K562 (cell line): ENCODE measurements around the gene SEPHS2. TPM values are rescaled to one million over a fixed set of nuclear protein-coding genes. Genes with fewer than 3 reads are reported as not detected.
A peak's percentile ranks its signal among the peaks of the same experiment; 100 is the strongest.

Experiments
- CCNT2 ChIP-seq: IDR thresholded peaks from 2 replicates; pipeline ENCODE4 v1.6.1; 2011; ENCODE audit warnings: borderline replicate concordance, low read depth, mild to moderate bottlenecking, moderate library complexity, mixed read lengths, low read length; ENCODE audit not compliant: insufficient read length; ENCODE audit errors: extremely low read depth
- CHD4 ChIP-seq: fragments of 200-600 bp; sonication (generic); IDR thresholded peaks from 3 replicates; pipeline ENCODE4 v1.6.1; 2012; ENCODE audit warnings: low read depth, mild to moderate bottlenecking, mixed read lengths, low read length, inconsistent platforms; ENCODE audit not compliant: insufficient read depth, insufficient replicate concordance, poor library complexity, severe bottlenecking
- GABPA ChIP-seq: fragments of 200-800 bp; sonication (Bioruptor generic); conservative IDR thresholded peaks from 2 replicates; pipeline ENCODE4 v1.6.1; 2016; ENCODE audit warnings: low read depth, missing genetic modification characterization, missing compliant biosample characterization
- MNT ChIP-seq, 2 experiments: fragments of 450-650 bp; conservative IDR thresholded peaks; 2 replicates each; pipeline ENCODE4 v1.6.1; 2017; ENCODE audit warnings: mild to moderate bottlenecking in 2 of 2, moderate library complexity in 2 of 2
- MYNN ChIP-seq, 2 experiments: sonication (generic); formaldehyde crosslinking in 1 of 2; IDR thresholded peaks; 2 replicates each; pipeline versions ENCODE4 v1.5.0 to v1.6.1; 2016 to 2020; ENCODE audit warnings: antibody characterized with exemption in 1 of 2, missing genetic modification reagents in 1 of 2
- NR0B1 ChIP-seq: fragments of 450-650 bp; IDR thresholded peaks from one replicate; pipeline ENCODE4 v1.6.1; 2018; ENCODE audit warnings: mild to moderate bottlenecking, moderate library complexity; ENCODE audit not compliant: partially characterized antibody
- SMAD4 ChIP-seq: fragments of 250-450 bp; sonication (Bioruptor Pico); conservative IDR thresholded peaks from 2 replicates; pipeline ENCODE4 v1.8.0; 2021; ENCODE audit warnings: inconsistent platforms, mild to moderate bottlenecking, moderate library complexity
- SNIP1 ChIP-seq: fragments of 450-650 bp; IDR thresholded peaks from 2 replicates; pipeline ENCODE4 v1.7.1; 2017; ENCODE audit warnings: low read depth, mild to moderate bottlenecking
- TCF7 ChIP-seq: sonication (generic); IDR thresholded peaks from 2 replicates; pipeline ENCODE4 v1.6.1; 2016; ENCODE audit warnings: antibody characterized with exemption, borderline replicate concordance
- TCF7L2 ChIP-seq: fragments of 150-350 bp; IDR thresholded peaks from 2 replicates; pipeline ENCODE4 v1.6.1; 2016; ENCODE audit warnings: low read depth, mild to moderate bottlenecking, low read length, moderate library complexity
- TRIM28 ChIP-seq: fragments of 450-650 bp; IDR thresholded peaks from 2 replicates; pipeline ENCODE4 v1.6.1; 2017
- ZNF518B ChIP-seq: fragments of 250-450 bp; sonication (Bioruptor Pico); IDR thresholded peaks from 2 replicates; pipeline ENCODE4 v1.5.0; 2021; ENCODE audit warnings: mild to moderate bottlenecking, moderate library complexity
- ZNF589 ChIP-seq: fragments of 200-800 bp; sonication (Bioruptor generic); IDR thresholded peaks from 2 replicates; pipeline ENCODE4 v1.6.1; 2016; ENCODE audit warnings: low read depth, missing genetic modification characterization, missing compliant biosample characterization
- ZNF592 ChIP-seq: fragments of 450-650 bp; IDR thresholded peaks from 2 replicates; pipeline ENCODE4 v1.6.1; 2017; ENCODE audit warnings: antibody characterized with exemption, mild to moderate bottlenecking
- polyA plus RNA-seq, 8 experiments: library from polyadenylated mRNA; depleted of rRNA in 4 of 8; stranded (reverse) in 5 of 8; unstranded in 3 of 8; fragments of >200 nt; fragmentation: Nextera tagmentation in 2 of 8; fragmentation: Illumina TruSeq in 1 of 8; extraction: Ambion mirVana in 2 of 8; extraction: Trizol in 1 of 8; gene quantifications; 2 replicates each; pipeline versions ENCODE4 v1.2.1 to v1.2.3, GENCODE V29; 2011 to 2014; ENCODE audit warnings: inconsistent platforms in 1 of 8, missing spikeins in 1 of 8
- total RNA-seq, 7 experiments: library from RNA; depleted of rRNA in 6 of 7; stranded (reverse); fragments of >200 nt in 6 of 7; fragmentation: Illumina TruSeq in 2 of 7; extraction: Trizol in 2 of 7; gene quantifications; 2 replicates each; pipeline versions ENCODE4 v1.2.1 to v1.2.3, GENCODE V29; 2011 to 2021; ENCODE audit warnings: low replicate concordance in 1 of 7

SEPHS2 gene
- total and polyA plus RNA-seq, 9 of the 15 experiments (the other 6 are each of a cell fraction or from before 2014, with no cell fraction given), result 20.9 to 90.6 (median 43.4) TPM

GRCh38 chr16:30395155-30395991, 50.3 kb downstream of the SEPHS2 start, which contains the start of gene ZNF48 (continued):
- TF ChIP-seq ZNF589 (no peak), NR0B1 (no peak), TCF7 (no peak), SMAD4 (peak; percentile 90), MYNN (IDR thresholded peaks at IDR 0.05) (no peak), MYNN (CRISPR knock-in tag; IDR thresholded peaks at IDR 0.05) (no peak), SNIP1 (peak; percentile 91), ZNF518B (CRISPR knock-in tag) (no peak), GABPA (tag) (peak; percentile 96), TCF7L2 (no peak), TRIM28 (no peak), ZNF592 (no peak), CCNT2 (peak; percentile 68), MNT (conservative IDR thresholded peaks at IDR 0.05) (peak; percentile 61 to 90; a peak in 3 of 4 replicates), CHD4 (no peak)
